OCI-LY3 (cell line): ENCODE data around the gene MFSD12.
"Not testable (repeated sequence)": the region's sequence is repeated elsewhere in the genome, so short reads cannot be mapped to it uniquely, and the experiment has no call there.

Experiments
- H2AFZ ChIP-seq: fragments of 200-600, 300-600 bp; shearing (Covaris generic); 2 replicates; pipeline ENCODE4 v1.6.0; 2014; ENCODE audit warnings: antibody characterized with exemption, low read depth, low read length
- H3K27ac ChIP-seq: fragments of 200-600, 300-600 bp; sonication (generic); 2 replicates; pipeline ENCODE4 v1.5.1; 2014; ENCODE audit warnings: mild to moderate bottlenecking, low read length, moderate library complexity, mixed read lengths
- H3K27me3 ChIP-seq: fragments of 200-600, 300-600 bp; sonication (generic); 2 replicates; pipeline ENCODE4 v1.6.1; 2014; ENCODE audit warnings: low read depth, low read length, mixed read lengths
- H3K36me3 ChIP-seq: fragments of 200-600, 300-600 bp; sonication (generic); replicated peaks from 2 replicates; pipeline ENCODE3; 2014; ENCODE audit warnings: low read depth, low read length, mixed read lengths
- H3K4me1 ChIP-seq: fragments of 300-600, 200-600 bp; sonication (generic); 2 replicates; pipeline ENCODE4 v1.6.1; 2014; ENCODE audit warnings: low read length, mixed read lengths
- H3K4me2 ChIP-seq: fragments of 200-600, 300-600 bp; sonication (generic); 2 replicates; pipeline ENCODE4 v1.6.1; 2014; ENCODE audit warnings: low read length, mixed read lengths
- H3K4me3 ChIP-seq: fragments of 300-600, 200-600 bp; sonication (generic); 2 replicates; pipeline ENCODE4 v1.5.1; 2014; ENCODE audit warnings: antibody characterized with exemption, mild to moderate bottlenecking, low read length, moderate library complexity
- H3K79me2 ChIP-seq: fragments of 300-600, 200-600 bp; shearing (Covaris generic); 2 replicates; pipeline ENCODE4 v1.6.1; 2014; ENCODE audit warnings: mild to moderate bottlenecking, low read length, mixed read lengths
- H3K9ac ChIP-seq: fragments of 300-600, 200-600 bp; shearing (Covaris generic); 2 replicates; pipeline ENCODE4 v1.6.0; 2014; ENCODE audit warnings: mild to moderate bottlenecking, low read length, moderate library complexity
- H3K9me3 ChIP-seq: fragments of 200-600, 300-600 bp; shearing (Covaris generic); 2 replicates; pipeline ENCODE4 v1.6.1; 2014; ENCODE audit warnings: low read length, mixed read lengths; ENCODE audit not compliant: insufficient read depth
- H4K20me1 ChIP-seq: fragments of 200-600, 300-600 bp; sonication (generic); 2 replicates; pipeline ENCODE4 v1.6.1; 2016; ENCODE audit warnings: low read length, mixed read lengths; ENCODE audit not compliant: insufficient read depth
- CTCF ChIP-seq: fragments of 200-600, 300-600 bp; sonication (generic); IDR thresholded peaks from 2 replicates; pipeline ENCODE4 v1.5.1; 2014; ENCODE audit warnings: antibody characterized with exemption, low read length, low read depth
- EZH2phosphoT487 ChIP-seq: fragments of 200-600 bp; shearing (Covaris generic); IDR thresholded peaks from 2 replicates; pipeline ENCODE4 v1.6.1; 2018; ENCODE audit warnings: antibody characterized with exemption, mixed run types, low read depth

The MFSD12 gene

GRCh38 chr19:3530389-3530788, 27.0 kb downstream of the MFSD12 start:
- H3K27ac ChIP-seq = no peak overlapping the region
- no peaks in the 10 kb centered on the region for H3K79me2 ChIP-seq
- peaks cover 56% of the 10 kb centered on the region for H3K36me3 ChIP-seq
- no peaks in the 10 kb centered on the region for H3K27me3 ChIP-seq
- H2AFZ ChIP-seq = no peak overlapping the region
- no peak overlapping the region for H3K9ac ChIP-seq
- H3K4me3 ChIP-seq = no peak overlapping the region
- no peak overlapping the region for H3K4me2 ChIP-seq
- peaks cover 8% of the 10 kb centered on the region; the same call in 1 of the 2 replicates for H4K20me1 ChIP-seq
- no peaks in the 10 kb centered on the region for H3K9me3 ChIP-seq
- TF ChIP-seq EZH2phosphoT487 (no peak), CTCF (no peak)
- H3K4me1 ChIP-seq = no peaks in the 10 kb centered on the region

GRCh38 chr19:3529299-3529698, 28.1 kb downstream of the MFSD12 start:
- H3K79me2 ChIP-seq, H3K27ac ChIP-seq, H3K27me3 ChIP-seq, H3K9me3 ChIP-seq, H4K20me1 ChIP-seq, H3K4me3 ChIP-seq, H3K4me1 ChIP-seq, H3K9ac ChIP-seq, H3K4me2 ChIP-seq, H2AFZ ChIP-seq: not testable (repeated sequence)
- H3K36me3 ChIP-seq = peaks cover 53% of the 10 kb centered on the region

- H3K9ac ChIP-seq = no peak overlapping the region
- H3K27ac ChIP-seq = no peak overlapping the region
- H3K9me3 ChIP-seq = no peaks in the 10 kb centered on the region
- no peaks in the 10 kb centered on the region for H3K79me2 ChIP-seq
- no peaks in the 10 kb centered on the region for H3K4me1 ChIP-seq
- H2AFZ ChIP-seq = no peak overlapping the region
- no peak for TF ChIP-seq CTCF
- no peak for TF ChIP-seq EZH2phosphoT487
- H3K4me2 ChIP-seq = no peak overlapping the region
- H3K27me3 ChIP-seq = no peaks in the 10 kb centered on the region
- H4K20me1 ChIP-seq = peaks cover 11% of the 10 kb centered on the region
- H3K36me3 ChIP-seq = peaks cover 52% of the 10 kb centered on the region
- H3K4me3 ChIP-seq = no peak overlapping the region
These were observed 28.7 kb downstream of the MFSD12 start for GRCh38 chr19:3528539-3529211.

- Histone ChIP-seq H3K27ac (no peak overlapping the region), H3K79me2 (no peaks in the 10 kb centered on the region), H3K9ac (no peak overlapping the region), H2AFZ (no peak overlapping the region), H4K20me1 (peaks cover 14% of the 10 kb centered on the region), H3K27me3 (no peaks in the 10 kb centered on the region), H3K36me3 (peaks cover 46% of the 10 kb centered on the region), H3K9me3 (no peaks in the 10 kb centered on the region), H3K4me1 (no peaks in the 10 kb centered on the region), H3K4me2 (no peak overlapping the region), H3K4me3 (no peak overlapping the region)
- no peak for TF ChIP-seq EZH2phosphoT487
- no peak for TF ChIP-seq CTCF
These were observed 29.3 kb downstream of the MFSD12 start for GRCh38 chr19:3528080-3528479.
